ENCODE measurements around the gene MELTF.

MELTF gene

DNA sequence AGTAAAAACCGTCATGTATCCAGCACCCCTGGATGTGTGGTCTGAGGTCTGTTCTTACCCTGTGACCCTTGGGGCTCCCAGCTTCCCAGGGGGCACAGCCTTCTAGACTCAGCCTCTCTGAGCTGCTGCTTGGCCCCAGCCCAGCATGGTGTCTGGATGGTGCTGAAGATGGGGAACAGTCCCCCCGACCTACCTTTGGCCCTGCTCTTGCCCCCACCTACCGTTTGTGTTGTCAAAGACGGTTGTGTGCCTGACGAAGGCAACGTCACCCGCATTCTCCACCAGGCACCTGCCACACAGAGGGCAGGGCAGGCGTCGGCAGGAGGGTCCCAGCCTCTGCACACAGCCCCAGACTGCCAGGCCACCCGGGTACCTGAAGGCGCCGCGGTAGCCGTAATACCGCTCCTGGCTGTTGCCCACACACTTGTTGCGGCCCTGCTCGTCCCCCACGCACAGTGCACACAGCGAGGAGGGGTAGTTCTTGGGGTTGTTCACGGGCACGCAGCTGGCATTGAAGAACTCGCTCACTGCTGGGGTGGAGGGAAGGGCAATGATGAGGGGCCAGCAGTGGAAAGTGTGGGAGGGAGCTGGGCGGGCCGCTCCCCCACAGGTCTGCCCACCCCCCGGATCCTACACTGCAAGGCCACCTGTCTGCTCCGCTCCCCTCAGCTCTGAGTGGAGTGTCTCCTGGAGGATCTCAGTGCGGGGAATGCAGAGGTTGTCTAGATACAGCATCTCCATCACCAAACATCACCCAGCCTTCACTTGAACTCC lies 21.0 kb downstream of the MELTF start:
- no peak for DNase-seq

DNA sequence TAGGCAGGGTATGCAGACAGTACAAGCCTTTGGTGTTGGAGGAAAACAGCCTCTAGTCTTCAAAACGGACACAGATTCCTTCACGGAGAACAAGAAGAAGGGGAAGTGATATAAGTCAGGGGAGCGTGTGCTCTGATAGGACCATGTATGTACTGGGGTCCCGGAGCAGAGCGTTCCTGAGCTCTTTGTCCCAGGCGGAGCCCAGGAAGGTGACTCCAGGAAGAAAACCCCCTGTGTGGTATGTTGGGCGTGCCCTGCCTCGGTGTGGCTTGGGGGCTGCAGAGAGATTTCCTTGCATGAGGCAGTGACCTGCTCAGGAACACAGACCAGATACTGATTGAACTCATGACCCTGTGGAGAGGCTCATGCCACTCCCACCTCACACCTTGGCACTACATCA lies 21.7 kb downstream of the MELTF start:
- DNase-seq: no peak

DNA sequence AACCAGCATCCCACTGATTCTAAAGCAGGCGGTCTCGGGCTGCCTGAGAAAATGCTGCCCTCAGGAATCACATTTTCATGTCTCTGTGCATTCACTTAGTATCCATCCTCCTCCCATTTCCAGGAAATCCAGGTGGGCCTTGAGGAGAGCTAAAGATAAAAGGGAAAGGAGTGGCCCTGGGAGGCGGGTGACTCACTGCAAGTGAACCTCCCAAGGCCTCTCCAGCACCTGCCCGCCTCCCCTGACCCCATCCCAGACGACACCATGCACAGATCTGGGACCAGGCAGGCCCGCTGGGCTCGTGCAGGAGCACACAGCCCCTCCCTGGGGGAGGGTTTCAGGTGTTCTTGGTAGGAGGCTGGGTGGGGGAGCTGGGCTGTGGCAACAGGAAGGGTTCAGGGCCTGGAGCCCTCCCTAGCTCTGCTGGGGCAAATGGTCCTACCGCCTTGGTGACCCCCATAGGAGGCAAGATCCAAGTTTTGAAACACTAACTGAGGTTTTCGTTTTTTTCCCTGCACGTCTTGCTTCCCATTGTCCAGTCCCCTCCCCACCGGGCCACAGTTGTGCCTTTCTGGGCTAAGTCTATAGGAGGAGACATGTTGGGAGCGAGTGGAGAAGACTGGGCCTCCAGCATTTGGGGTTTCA lies 22.2 kb downstream of the MELTF start:
- DNase-seq: no peak

GRCh38 chr3:197006860-197007259 lies 22.8 kb downstream of the MELTF start:
- DNase-seq: no peak

DNA sequence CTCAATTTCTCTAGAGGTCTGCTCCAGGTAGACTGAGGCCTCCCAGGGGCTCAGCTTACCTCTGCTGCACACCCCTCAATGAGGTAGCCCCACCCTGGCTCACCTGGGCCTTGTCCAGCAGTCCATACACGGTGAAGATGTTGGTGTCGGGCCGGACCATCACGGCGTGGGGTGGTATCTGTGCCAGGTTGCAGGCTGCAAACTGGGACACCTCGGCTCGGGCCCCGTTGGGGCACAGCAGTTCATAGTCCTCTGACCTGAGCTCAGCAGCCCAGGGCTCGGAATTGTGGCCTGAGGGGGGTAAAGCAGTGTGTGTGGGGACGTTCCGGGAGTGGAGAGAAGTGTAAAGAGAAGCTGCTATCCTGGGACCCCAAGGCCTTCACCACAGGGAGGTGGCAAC lies 23.2 kb downstream of the MELTF start:
- DNase-seq: no peak

GRCh38 chr3:197003461-197004385 lies 25.9 kb downstream of the MELTF start:
- peak; percentile 50 for DNase-seq

GRCh38 chr3:197002701-197003454 lies 26.7 kb downstream of the MELTF start:
- peak; percentile 86 for DNase-seq

- no peak for DNase-seq
These were observed 27.5 kb downstream of the MELTF start for GRCh38 chr3:197001972-197002700.

DNA sequence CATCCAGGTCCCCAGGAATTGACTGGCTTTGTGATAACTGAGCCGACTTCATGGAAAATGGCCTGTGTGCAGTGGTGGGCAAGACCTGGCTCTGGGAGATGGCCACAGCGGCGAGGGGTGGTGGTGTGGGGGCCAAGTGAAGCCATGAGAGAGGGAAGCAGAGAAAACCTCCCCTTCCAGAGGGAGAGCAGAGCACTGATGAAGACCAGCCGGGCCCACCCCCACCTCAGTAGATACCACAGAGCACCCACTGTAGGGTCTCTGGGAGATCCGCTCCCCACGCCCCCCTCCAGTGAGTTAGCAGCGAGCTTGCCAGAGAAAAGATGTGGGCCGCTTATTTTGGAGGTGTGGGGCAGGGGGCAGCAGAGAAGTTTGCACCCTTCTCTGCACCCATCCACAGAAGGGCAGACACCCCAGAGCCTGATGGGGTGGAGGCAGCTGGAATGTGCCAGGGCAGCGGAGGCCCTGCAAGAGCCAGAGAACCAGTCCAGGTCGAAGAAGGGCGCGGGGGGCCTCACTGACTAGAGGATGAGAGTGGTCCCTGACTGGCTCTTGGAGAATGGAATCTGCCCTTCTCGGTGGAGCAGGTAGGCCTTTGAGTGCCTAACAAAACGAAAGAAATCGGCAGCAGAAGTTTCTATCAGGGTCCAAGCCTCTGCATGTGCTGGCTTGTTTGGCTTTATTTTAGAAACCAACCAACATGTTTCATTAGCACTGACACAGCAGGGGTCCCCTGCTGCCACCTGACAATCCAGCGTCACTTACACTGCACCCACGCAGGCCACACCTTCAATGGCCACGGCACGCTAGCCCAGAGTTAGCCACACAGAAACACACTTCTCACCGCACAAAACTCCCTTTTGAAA lies 28.3 kb downstream of the MELTF start:
- no peak for DNase-seq

GRCh38 chr3:197000211-197000610 lies 29.4 kb downstream of the MELTF start:
- no peak for DNase-seq

DNA sequence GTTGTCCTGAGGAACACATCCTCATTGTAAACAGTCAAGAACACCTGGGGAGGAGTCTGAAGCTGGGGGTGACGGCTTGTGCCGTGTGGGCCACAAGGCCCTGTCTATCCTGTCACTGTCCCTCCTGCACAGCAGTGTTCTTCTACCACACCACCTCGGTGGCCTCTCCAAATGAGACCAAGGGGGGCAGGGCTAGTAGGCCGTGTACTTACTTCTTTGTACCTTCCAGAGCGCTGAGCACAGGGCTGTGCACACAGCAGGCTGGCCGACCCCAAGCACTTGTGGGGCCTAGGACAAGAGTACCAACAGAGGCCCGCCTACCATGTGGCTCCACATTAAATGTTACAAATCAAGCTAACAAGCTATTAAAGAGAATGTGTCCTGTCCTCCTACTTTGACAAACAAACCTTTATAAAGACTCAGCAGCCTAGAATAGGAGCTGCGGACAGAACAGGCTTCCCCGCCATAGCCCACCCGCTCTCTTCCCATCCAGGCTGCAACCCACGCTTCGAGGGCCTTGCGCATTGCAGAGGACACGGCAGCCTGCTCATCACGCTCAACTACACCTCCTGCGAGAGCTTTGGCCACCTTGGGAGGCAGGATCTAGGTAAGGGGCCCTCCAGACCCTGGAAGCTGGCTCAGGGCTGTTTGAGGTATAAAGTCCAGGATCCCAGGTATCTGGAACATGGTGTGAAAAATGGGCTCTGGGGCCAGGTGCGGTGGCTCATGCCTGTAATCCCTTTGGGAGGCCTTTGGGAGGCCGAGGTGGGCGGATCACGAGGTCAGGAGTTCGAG lies 30.5 kb downstream of the MELTF start:
- no peak for DNase-seq

DNA sequence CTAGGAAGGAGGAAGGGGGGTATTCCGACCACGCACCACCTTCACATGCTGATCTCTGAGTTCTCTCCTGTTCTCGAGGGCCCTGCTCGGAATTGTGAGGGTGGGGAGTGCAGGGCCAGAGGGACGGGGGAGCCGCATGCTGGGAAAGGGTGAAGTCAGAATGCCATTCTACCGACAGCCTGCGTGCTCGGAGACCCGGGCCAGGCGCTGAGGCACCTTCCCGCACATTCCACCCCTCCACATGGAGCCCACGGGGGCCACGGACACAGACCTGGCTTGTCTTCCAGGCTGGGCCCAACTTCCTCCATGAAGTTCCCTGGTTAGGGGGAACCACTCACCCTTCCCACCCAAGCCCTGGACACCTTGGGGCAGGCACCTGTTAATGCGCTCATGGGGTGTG lies 32.3 kb downstream of the MELTF start:
- DNase-seq: no peak

DNA sequence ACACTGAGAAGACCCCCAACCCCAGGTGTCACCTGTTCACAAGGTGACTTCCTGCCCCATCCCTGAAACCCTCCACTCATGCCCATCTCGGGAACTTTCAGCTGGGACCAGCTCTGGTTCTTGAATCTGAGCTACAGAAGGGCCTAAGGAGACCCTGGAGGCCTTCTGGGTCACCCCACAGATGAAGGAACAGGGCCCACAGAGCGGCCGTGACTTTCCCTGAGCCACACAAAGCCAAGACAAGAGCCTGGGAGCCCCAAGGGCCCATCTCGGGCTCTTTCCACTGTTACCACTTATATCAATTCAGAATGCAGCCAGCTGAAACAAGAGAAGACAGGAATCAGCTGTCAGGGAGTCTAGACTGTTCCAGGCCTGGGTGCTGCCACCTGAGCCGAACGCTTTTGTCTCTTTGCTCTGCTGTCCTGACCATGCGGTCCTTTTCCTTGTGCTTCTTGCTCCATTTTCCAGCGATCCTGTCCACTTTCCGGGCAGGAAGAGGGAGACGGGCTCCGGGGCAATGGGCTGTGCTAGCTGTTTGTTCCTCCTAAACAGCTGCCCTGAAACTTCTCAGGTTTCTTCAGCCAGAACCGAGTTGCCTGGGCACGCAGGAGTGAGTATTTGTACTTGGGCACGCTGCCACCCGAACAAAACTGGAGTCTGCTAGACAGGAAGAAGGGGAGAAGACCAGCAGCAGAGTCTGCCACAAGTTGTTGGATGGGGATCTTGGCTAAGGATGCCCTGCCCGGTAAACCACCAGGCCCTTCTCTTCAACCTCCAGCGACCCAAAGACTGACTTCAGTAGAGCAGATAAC lies 33.0 kb downstream of the MELTF start:
- no peak for DNase-seq

GRCh38 chr3:196995646-196996355 lies 33.8 kb downstream of the MELTF start:
- DNase-seq: no peak

GRCh38 chr3:196995027-196995426 lies 34.6 kb downstream of the MELTF start:
- DNase-seq: no peak

GRCh38 chr3:196994056-196994455 lies 35.6 kb downstream of the MELTF start:
- no peak for DNase-seq

- DNase-seq: no peak
These were observed 37.1 kb downstream of the MELTF start for GRCh38 chr3:196992461-196993065.
